Measurements from ENCODE around the gene STUM. TPM values are rescaled to one million over a fixed set of nuclear protein-coding genes. Genes with fewer than 3 reads are reported as not detected.

The STUM gene
- total RNA-seq, 1 donor = not detected

DNA sequence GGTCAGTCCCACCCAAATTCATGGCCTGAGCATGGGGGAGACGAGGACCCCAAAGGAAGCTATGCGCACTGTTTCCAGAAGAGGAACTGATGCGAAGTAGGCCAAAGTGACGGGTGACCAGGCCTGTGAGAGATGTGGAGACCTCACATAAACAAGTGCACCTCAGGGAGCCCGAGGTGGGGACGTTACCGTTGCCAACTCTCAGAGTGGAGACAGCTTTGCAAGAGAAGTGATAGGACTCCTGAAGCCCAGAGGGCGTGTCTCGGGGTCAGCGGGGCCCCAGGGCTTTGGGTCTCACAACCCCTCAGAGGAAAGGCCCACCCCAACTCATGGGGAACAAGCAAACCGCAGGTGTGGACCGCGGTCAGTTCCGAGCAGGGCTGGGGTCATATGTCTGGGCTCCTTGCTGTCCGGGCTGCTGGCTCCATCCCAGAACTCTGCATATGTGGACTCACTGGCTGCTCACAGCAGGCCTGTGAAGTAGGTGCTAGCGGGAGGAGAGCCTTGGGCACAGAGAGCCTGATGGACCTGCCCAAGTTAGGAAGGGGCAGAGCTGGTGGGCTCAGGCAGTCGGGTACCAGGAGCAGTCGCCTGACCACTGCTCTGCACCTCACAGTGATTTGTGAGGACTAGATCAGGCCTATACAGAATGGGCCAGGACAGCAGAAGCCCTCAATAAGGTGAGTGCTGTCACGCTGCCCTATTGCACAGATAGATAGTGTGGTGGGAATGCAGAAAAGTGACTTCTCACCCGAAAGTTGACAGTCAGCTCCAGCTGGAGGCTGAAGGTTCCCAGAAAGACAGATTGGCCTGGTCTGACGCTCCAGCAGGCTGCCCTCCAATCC, 26.2 kb downstream of the STUM start:
- DNase-seq (ENCODE audit: low read depth) = no peak
- no peak overlapping the region for H3K4me3 ChIP-seq (ENCODE audit: low read depth, low read length)
- TF ChIP-seq, protein P1, sequence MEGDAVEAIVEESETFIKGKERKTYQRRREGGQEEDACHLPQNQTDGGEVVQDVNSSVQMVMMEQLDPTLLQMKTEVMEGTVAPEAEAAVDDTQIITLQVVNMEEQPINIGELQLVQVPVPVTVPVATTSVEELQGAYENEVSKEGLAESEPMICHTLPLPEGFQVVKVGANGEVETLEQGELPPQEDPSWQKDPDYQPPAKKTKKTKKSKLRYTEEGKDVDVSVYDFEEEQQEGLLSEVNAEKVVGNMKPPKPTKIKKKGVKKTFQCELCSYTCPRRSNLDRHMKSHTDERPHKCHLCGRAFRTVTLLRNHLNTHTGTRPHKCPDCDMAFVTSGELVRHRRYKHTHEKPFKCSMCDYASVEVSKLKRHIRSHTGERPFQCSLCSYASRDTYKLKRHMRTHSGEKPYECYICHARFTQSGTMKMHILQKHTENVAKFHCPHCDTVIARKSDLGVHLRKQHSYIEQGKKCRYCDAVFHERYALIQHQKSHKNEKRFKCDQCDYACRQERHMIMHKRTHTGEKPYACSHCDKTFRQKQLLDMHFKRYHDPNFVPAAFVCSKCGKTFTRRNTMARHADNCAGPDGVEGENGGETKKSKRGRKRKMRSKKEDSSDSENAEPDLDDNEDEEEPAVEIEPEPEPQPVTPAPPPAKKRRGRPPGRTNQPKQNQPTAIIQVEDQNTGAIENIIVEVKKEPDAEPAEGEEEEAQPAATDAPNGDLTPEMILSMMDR (IDR thresholded peaks at IDR 0.05; ENCODE audit: insufficient read depth, low read length) = no peak

DNA sequence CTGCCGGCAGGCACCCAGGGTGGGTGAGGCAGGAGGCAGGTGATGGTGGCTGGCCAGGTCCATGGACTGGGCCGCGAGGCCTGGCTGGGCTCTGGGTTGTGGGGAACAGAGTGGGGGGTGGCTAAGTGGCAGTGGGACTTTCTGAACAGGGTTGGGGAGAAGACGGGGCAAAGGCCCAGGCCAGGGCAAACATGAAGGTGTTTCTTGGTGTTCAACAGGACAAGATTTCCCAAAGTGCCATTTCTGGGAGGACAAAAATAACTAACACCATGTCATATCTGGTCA, 26.8 kb downstream of the STUM start:
- H3K4me3 ChIP-seq (ENCODE audit: low read depth, low read length) = no peak overlapping the region
- TF ChIP-seq, protein P1 (IDR thresholded peaks at IDR 0.05; ENCODE audit: insufficient read depth, low read length) = no peak
- DNase-seq (ENCODE audit: low read depth) = no peak

DNA sequence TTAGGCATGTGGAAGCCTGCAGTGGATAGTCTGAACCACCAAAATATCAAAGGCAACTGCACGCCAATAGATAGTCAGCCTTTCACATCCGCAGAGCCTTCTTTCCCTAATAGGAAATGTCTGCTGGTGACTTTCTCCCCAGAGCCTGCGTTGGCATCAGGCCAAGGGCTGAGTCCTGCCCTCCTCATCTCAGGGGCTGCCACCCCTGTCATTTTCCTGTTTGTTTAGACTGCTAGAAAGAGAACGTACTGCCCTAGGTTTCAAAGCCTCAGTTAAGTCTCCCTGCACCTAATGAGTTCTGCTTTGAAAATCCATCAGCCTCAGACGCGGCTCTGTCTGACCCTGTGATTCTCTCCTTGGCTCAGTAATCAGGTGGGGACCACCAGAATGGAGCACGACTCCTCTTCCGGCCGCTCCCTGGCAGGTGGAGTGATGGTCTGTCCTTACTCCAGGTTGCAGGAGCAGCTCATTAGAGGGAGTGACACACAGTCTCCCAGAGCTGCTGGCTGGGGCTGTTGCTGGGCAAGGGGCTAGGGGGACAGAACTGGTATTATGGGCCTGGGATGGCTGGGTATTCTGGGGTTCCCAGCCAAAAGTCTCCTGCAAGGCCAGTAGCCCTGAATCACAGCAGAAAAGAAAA, 27.3 kb downstream of the STUM start:
- TF ChIP-seq, protein P1 (IDR thresholded peaks at IDR 0.05; ENCODE audit: insufficient read depth, low read length) = no peak
- DNase-seq (ENCODE audit: low read depth) = no peak
- no peak overlapping the region for H3K4me3 ChIP-seq (ENCODE audit: low read depth, low read length)

DNA sequence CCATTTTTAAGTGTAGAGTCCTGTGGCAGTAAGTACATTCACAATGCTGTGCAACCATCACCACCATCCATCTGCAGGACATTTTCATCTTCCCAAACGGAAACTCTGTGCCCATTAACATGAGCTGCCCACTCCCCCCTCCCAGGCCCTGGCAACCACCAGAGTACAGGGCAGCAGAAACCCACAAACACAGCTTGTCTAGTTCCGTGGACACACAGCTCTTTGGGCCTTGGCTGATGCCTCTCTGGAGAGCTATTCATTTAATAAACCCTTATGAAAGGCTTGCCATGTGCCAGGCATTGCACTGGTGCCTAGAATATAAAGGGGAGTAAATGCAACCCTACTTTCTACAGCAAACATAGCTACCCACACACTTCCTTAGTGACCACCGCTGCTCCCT, 28.0 kb downstream of the STUM start:
- TF ChIP-seq, protein P1 (IDR thresholded peaks at IDR 0.05; ENCODE audit: insufficient read depth, low read length) = no peak
- DNase-seq (ENCODE audit: low read depth) = no peak

DNA sequence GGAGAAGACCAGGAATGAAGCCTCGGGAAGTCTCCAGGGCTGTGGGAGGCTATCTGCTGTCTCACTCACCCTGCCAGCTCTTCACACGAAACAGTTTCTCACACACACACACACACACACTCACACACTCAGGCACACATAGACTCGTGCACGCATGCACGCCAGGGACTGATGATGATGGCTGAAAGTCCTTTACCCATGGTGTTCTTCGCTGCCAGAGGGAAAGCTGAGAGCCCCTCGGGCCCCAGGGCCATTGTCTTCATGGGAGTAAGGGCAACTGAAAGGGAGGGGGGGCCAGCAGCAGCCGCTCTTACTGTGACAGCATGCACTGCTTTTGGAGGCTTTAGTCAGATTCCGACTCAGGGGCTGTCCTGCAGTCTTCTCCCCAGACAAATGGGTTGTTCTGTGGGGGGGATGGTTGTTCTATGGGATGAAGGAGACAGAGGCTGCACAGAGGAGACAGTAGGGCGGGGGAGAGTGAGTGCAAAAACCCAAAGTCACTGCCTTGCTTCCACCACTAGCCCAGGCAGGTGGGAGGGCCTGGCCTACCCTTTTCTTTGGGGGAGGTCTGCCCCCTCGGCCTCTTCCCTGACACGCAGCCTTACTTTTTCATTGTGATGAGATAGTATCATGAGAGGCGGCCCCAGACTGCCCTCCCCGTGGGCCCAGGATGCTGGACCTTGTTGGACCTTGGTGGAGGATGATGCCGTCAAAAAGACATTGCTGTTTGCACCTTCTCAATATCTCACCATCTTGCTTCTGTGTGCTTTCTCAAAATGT, 29.0 kb downstream of the STUM start:
- DNase-seq (ENCODE audit: low read depth) = no peak
- no peak overlapping the region for H3K4me3 ChIP-seq (ENCODE audit: low read depth, low read length)
- TF ChIP-seq, protein P1 (IDR thresholded peaks at IDR 0.05; ENCODE audit: insufficient read depth, low read length) = no peak

More for the DNA sequence above, 28.0 kb downstream of the STUM start:
- no peak overlapping the region for H3K4me3 ChIP-seq (ENCODE audit: low read depth, low read length)

DNA sequence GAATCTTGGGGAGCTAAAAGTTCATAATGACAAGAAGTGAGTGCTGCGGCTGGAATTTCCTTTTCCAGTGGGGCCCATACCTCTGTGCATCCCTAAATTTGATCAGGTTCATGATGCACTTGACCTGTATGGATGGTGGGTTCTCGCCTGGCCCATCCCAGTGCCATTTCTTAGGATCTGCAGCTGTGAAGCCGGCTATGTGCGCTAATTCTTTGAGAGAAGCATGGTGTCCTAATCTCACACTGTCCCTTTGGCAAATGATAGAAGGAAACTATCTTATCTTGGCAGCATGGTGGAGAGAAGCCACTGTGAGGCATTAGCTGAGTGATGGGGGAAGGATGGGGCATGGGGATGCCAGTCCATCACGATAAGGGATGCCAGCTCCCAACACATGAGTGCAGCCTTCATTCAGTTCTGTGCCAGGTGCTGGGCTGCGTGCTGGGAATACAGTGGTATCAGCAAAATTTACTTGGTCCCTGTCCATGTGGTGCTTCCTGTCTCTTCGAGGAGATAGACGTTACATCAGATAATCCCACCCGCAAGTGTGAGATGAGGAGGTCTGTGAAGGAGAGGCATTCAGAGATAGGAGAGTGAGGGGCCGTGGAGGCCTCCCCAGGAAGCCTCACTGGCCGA, 30.5 kb downstream of the STUM start:
- TF ChIP-seq, protein P1 (IDR thresholded peaks at IDR 0.05; ENCODE audit: insufficient read depth, low read length) = no peak
- DNase-seq (ENCODE audit: low read depth) = no peak
- no peak overlapping the region for H3K4me3 ChIP-seq (ENCODE audit: low read depth, low read length)

Data from fibroblast of the aortic adventitia (primary cell).